GM12878 (cell line): ENCODE measurements around the gene SH2D3A. TPM values are rescaled to one million over a fixed set of nuclear protein-coding genes. Genes with fewer than 3 reads are reported as not detected.
A peak's percentile ranks its signal among the peaks of the same experiment; 100 is the strongest.

Experiments used
- BCLAF1 ChIP-seq: fragments of 450-650 bp; IDR thresholded peaks from 2 replicates; pipeline ENCODE4 v1.6.1; 2017; ENCODE audit warnings: antibody characterized with exemption, mild to moderate bottlenecking, moderate library complexity
- CUX1 ChIP-seq: IDR thresholded peaks from 2 replicates; pipeline ENCODE4 v1.6.1; 2012; ENCODE audit warnings: improper control_type of control experiment, low read depth, low read length; ENCODE audit not compliant: insufficient replicate concordance
- EGR1 ChIP-seq, 2 experiments: IDR thresholded peaks; 1 replicate in 1 of 2; 2 replicates in 1 of 2; pipeline ENCODE4 v1.6.1; 2011 to 2012; ENCODE audit warnings: low read depth in 2 of 2, low read length in 2 of 2, borderline replicate concordance in 1 of 2, mild to moderate bottlenecking in 1 of 2, moderate library complexity in 1 of 2
- HCFC1 ChIP-seq: fragments of 150-350 bp; IDR thresholded peaks from 2 replicates; pipeline ENCODE4 v1.6.1; 2014; ENCODE audit warnings: low read length
- HDGF ChIP-seq: fragments of 450-650 bp; IDR thresholded peaks from 2 replicates; pipeline ENCODE4 v1.6.1; 2016; ENCODE audit warnings: antibody characterized with exemption
- MYC ChIP-seq: IDR thresholded peaks from 2 replicates; pipeline ENCODE4 v1.6.1; 2011; ENCODE audit warnings: mild to moderate bottlenecking, low read length, moderate library complexity, inconsistent platforms; ENCODE audit not compliant: insufficient read depth, insufficient replicate concordance, insufficient read length, severe bottlenecking
- POU2F2 ChIP-seq: IDR thresholded peaks from 3 replicates; pipeline ENCODE4 v1.6.1; 2011; ENCODE audit warnings: low read depth, mild to moderate bottlenecking, low read length, borderline replicate concordance
- SMAD1 ChIP-seq: fragments of 450-650 bp; IDR thresholded peaks from 2 replicates; pipeline ENCODE4 v1.6.1; 2018; ENCODE audit warnings: mild to moderate bottlenecking, low read depth; ENCODE audit not compliant: partially characterized antibody
- SMC3 ChIP-seq: IDR thresholded peaks from 2 replicates; pipeline ENCODE4 v1.6.1; 2011; ENCODE audit warnings: low read length, improper control_type of control experiment, borderline replicate concordance
- SRF ChIP-seq, 2 experiments: IDR thresholded peaks; 2 replicates each; pipeline ENCODE4 v1.6.1; 2011; ENCODE audit warnings: low read depth in 2 of 2, low read length in 2 of 2, mild to moderate bottlenecking in 1 of 2, moderate library complexity in 1 of 2
- TCF3 ChIP-seq: IDR thresholded peaks from 2 replicates; pipeline ENCODE4 v1.6.1; 2012; ENCODE audit warnings: low read depth, mild to moderate bottlenecking, low read length, borderline replicate concordance; ENCODE audit not compliant: insufficient read depth
- ZNF592 ChIP-seq: fragments of 450-650 bp; IDR thresholded peaks from 2 replicates; pipeline ENCODE4 v1.6.1; 2017; ENCODE audit warnings: mild to moderate bottlenecking, moderate library complexity
- polyA plus RNA-seq, 11 experiments: library from polyadenylated mRNA; depleted of rRNA in 4 of 11; unstranded in 6 of 11; stranded (reverse) in 5 of 11; fragments of >200 nt; fragmentation: Nextera tagmentation in 4 of 11; fragmentation: Illumina TruSeq in 1 of 11; extraction: Ambion mirVana in 4 of 11; extraction: Trizol in 1 of 11; gene quantifications; 1 replicate in 1 of 11; 2 replicates in 10 of 11; pipeline versions ENCODE4 v1.2.1 to v1.2.3, GENCODE V29; 2011 to 2016; ENCODE audit warnings: inconsistent platforms in 2 of 11, missing spikeins in 2 of 11, low read depth in 1 of 11
- total RNA-seq, 4 experiments: library from RNA; depleted of rRNA in 3 of 4; stranded (reverse); fragments of >200 nt in 3 of 4; fragmentation: Illumina TruSeq in 1 of 4; extraction: Trizol in 1 of 4; gene quantifications; 2 replicates each; pipeline versions ENCODE4 v1.2.1 to v1.2.3, GENCODE V29; 2013 to 2021
- TF ChIP-seq, protein P1 (sequence below): fragments of 450-650 bp; IDR thresholded peaks from 2 replicates; pipeline ENCODE4 v1.6.1; 2017; ENCODE audit warnings: low read depth, mild to moderate bottlenecking, moderate library complexity

SH2D3A gene
- total and polyA plus RNA-seq, 10 of the 15 experiments (the other 5 are each of a cell fraction or from before 2014, with no cell fraction given), result 0.77 to 24.4 (median 9.5) TPM

- TF ChIP-seq SMAD1, result peak; percentile 82
- peak; percentile 92 for TF ChIP-seq SMC3
- no peak for TF ChIP-seq CUX1
- TF ChIP-seq, protein P1, sequence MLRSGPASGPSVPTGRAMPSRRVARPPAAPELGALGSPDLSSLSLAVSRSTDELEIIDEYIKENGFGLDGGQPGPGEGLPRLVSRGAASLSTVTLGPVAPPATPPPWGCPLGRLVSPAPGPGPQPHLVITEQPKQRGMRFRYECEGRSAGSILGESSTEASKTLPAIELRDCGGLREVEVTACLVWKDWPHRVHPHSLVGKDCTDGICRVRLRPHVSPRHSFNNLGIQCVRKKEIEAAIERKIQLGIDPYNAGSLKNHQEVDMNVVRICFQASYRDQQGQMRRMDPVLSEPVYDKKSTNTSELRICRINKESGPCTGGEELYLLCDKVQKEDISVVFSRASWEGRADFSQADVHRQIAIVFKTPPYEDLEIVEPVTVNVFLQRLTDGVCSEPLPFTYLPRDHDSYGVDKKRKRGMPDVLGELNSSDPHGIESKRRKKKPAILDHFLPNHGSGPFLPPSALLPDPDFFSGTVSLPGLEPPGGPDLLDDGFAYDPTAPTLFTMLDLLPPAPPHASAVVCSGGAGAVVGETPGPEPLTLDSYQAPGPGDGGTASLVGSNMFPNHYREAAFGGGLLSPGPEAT, result no peak
- peak; percentile 98 for TF ChIP-seq HCFC1
- no peak for TF ChIP-seq BCLAF1
- TF ChIP-seq TCF3, result no peak
- TF ChIP-seq ZNF592, result no peak
- no peak for TF ChIP-seq MYC
- TF ChIP-seq EGR1 (IDR thresholded peaks at IDR 0.05; ENCODE audit: borderline replicate concordance in 1 of 2, low read depth in 2 of 2, low read length in 2 of 2), result peak in 1 of 2 experiments; percentile 76; a peak in 2 of 3 replicates
- 0 out of 2 replicates have a peak, but pooled peaks have one; percentile 28 for TF ChIP-seq HDGF
- TF ChIP-seq SRF (IDR thresholded peaks at IDR 0.05; ENCODE audit: low read depth in 2 of 2, low read length in 2 of 2), result no peak
- peak; percentile 22; the same call in 1 of the 3 replicates for TF ChIP-seq POU2F2
Measured at GRCh38 chr19:6737873-6738786, 29.1 kb downstream of the SH2D3A start (continued).
